OCI-LY3 (cell line): ENCODE data around the gene ALDH6A1.

Experiments
- CTCF ChIP-seq: fragments of 200-600, 300-600 bp; sonication (generic); IDR thresholded peaks from 2 replicates; pipeline ENCODE4 v1.5.1; 2014; ENCODE audit warnings: antibody characterized with exemption, low read length, low read depth
- EZH2phosphoT487 ChIP-seq: fragments of 200-600 bp; shearing (Covaris generic); IDR thresholded peaks from 2 replicates; pipeline ENCODE4 v1.6.1; 2018; ENCODE audit warnings: antibody characterized with exemption, mixed run types, low read depth

- TF ChIP-seq CTCF = no peak; the same call in 1 of the 2 replicates
- no peak for TF ChIP-seq EZH2phosphoT487
These were observed at the start of gene ALDH6A1, which contains the start of gene LIN52 for GRCh38 chr14:74084277-74085046.
